HG02852 (cell line): ENCODE data around the gene SLC31A2.

Experiments used
- ATAC-seq: cut with Tn5 transposase; IDR thresholded peaks from one replicate; pipeline ENCODE4 v1.9.1; 2021; ENCODE audit warnings: mild to moderate bottlenecking, moderate library complexity; ENCODE audit not compliant: unreplicated experiment

The SLC31A2 gene

GRCh38 chr9:113184539-113184938 is 33.7 kb downstream of the SLC31A2 start:
- no peak for ATAC-seq

- no peak for ATAC-seq
These were observed 34.5 kb downstream of the SLC31A2 start for GRCh38 chr9:113185271-113185670.

GRCh38 chr9:113186137-113186755 is 35.4 kb downstream of the SLC31A2 start:
- ATAC-seq: no peak

- no peak for ATAC-seq
These were observed 37.3 kb downstream of the SLC31A2 start for GRCh38 chr9:113187929-113188595.

- no peak for ATAC-seq
These were observed 41.6 kb downstream of the SLC31A2 start for GRCh38 chr9:113192455-113192854.

- no peak for ATAC-seq
These were observed 49.0 kb downstream of the SLC31A2 start for GRCh38 chr9:113199683-113200329.

- no peak for ATAC-seq
These were observed 54.6 kb downstream of the SLC31A2 start for GRCh38 chr9:113205432-113205831.

GRCh38 chr9:113205861-113206260 is 55.1 kb downstream of the SLC31A2 start:
- no peak for ATAC-seq

GRCh38 chr9:113210815-113211214 is 60.0 kb downstream of the SLC31A2 start:
- no peak for ATAC-seq
